H1 (cell line): ENCODE results near the gene EPB41L4B. TPM values are rescaled to one million over a fixed set of nuclear protein-coding genes. Genes with fewer than 3 reads are reported as not detected.

Source experiments
- CTCF ChIA-PET: fragments of 300-600 bp; sonication (Branson Sonifier 250); formaldehyde crosslinking; loops from one replicate; lab custom pipeline; 2021; ENCODE audit not compliant: partially characterized antibody; lab: Charles Lee
- POLR2A ChIA-PET: fragments of 300-600 bp; sonication (Branson Sonifier 250); formaldehyde crosslinking; loops from one replicate; lab custom pipeline; 2021; ENCODE audit warnings: inconsistent platforms; ENCODE audit not compliant: partially characterized antibody; lab: Charles Lee
- DNase-seq, 2 experiments: peaks; one replicate each; pipeline versions ENCODE4 v3.0.0 to v3.0.0-alpha.2; 2010 to 2022; ENCODE audit warnings: low spot score in 2 of 2, low read depth in 1 of 2, mixed read lengths in 1 of 2
- FAIRE-seq: peaks from 2 replicates; lab custom pipeline; 2011; peaks lifted over from hg19 to GRCh38; lab: Jason Lieb, UNC
- H2AFZ ChIP-seq: 2 replicates; pipeline ENCODE4 v1.8.1; 2012; ENCODE audit warnings: low read length, inconsistent platforms
- H2AK5ac ChIP-seq: 2 replicates; pipeline ENCODE4 v1.6.1; 2013; ENCODE audit warnings: low read depth, low read length
- H2BK120ac ChIP-seq: replicated peaks from 2 replicates; pipeline ENCODE3; 2013; ENCODE audit warnings: low read depth, low read length, inconsistent platforms
- H2BK12ac ChIP-seq: 2 replicates; pipeline ENCODE4 v1.6.1; 2013; ENCODE audit warnings: low read depth, low read length
- H2BK15ac ChIP-seq: 2 replicates; pipeline ENCODE4 v1.6.1; 2013; ENCODE audit warnings: low read length
- H2BK20ac ChIP-seq: 2 replicates; pipeline ENCODE4 v1.6.1; 2013; ENCODE audit warnings: low read length
- H2BK5ac ChIP-seq: 2 replicates; pipeline ENCODE4 v1.6.1; 2013; ENCODE audit warnings: low read depth, low read length
- H3K14ac ChIP-seq: 2 replicates; pipeline ENCODE4 v1.6.1; 2013; ENCODE audit warnings: inconsistent platforms; ENCODE audit not compliant: insufficient read length
- H3K18ac ChIP-seq: 2 replicates; pipeline ENCODE4 v1.6.1; 2013; ENCODE audit warnings: low read length; ENCODE audit errors: extremely low read depth
- H3K23ac ChIP-seq: 2 replicates; pipeline ENCODE4 v1.6.1; 2013; ENCODE audit warnings: inconsistent platforms; ENCODE audit not compliant: insufficient read length
- H3K23me2 ChIP-seq: 2 replicates; pipeline ENCODE4 v1.6.1; 2013; ENCODE audit warnings: low read depth, low read length
- H3K27ac ChIP-seq: 2 replicates; pipeline ENCODE4 v1.6.1; 2011; ENCODE audit warnings: low read depth, low read length, inconsistent platforms
- H3K27me3 ChIP-seq, 4 experiments: replicated peaks in 1 of 4; 1 replicate in 1 of 4; 2 replicates in 3 of 4; pipeline versions ENCODE4 v1.6.1 to v1.8.1; 2011 to 2013; ENCODE audit warnings: low read length in 3 of 4, mild to moderate bottlenecking in 3 of 4, inconsistent platforms in 2 of 4, mixed read lengths in 2 of 4, moderate library complexity in 1 of 4; ENCODE audit not compliant: control insufficient read depth in 3 of 4, insufficient read depth in 3 of 4; ENCODE audit errors: extremely low read depth in 1 of 4
- H3K36me3 ChIP-seq, 4 experiments: 2 replicates each; pipeline versions ENCODE4 v1.6.1 to v1.8.1; 2011 to 2013; ENCODE audit warnings: mild to moderate bottlenecking in 4 of 4, low read length in 3 of 4, moderate library complexity in 2 of 4, control low read depth in 1 of 4, inconsistent platforms in 1 of 4; ENCODE audit not compliant: insufficient read depth in 4 of 4, control insufficient read depth in 2 of 4
- H3K4ac ChIP-seq: replicated peaks from 2 replicates; pipeline ENCODE3; 2013; ENCODE audit warnings: low read length, low read depth, mixed read lengths, inconsistent platforms; ENCODE audit not compliant: insufficient read length
- H3K4me1 ChIP-seq, 4 experiments: replicated peaks in 1 of 4; 1 replicate in 1 of 4; 2 replicates in 3 of 4; pipeline versions ENCODE4 v1.6.1 to v1.8.1; 2011 to 2013; ENCODE audit warnings: low read length in 3 of 4, inconsistent platforms in 2 of 4, mixed read lengths in 1 of 4; ENCODE audit not compliant: insufficient read depth in 4 of 4, control insufficient read depth in 3 of 4
- H3K4me2 ChIP-seq, 2 experiments: 2 replicates each; pipeline versions ENCODE4 v1.6.1 to v1.8.1; 2011 to 2013; ENCODE audit warnings: low read depth in 2 of 2, low read length in 2 of 2, control low read depth in 1 of 2, inconsistent platforms in 1 of 2, mild to moderate bottlenecking in 1 of 2; ENCODE audit not compliant: insufficient read depth in 1 of 2
- H3K4me3 ChIP-seq, 4 experiments: fragments of 200-600, 300-600 bp in 1 of 4; sonication (generic), shearing (Covaris generic), sonication (Bioruptor Twin) in 1 of 4; 2 replicates each; pipeline versions ENCODE4 v1.5.1 to v1.8.1; 2011 to 2016; ENCODE audit warnings: low read length in 4 of 4, low read depth in 3 of 4, control low read depth in 2 of 4, inconsistent platforms in 2 of 4, mild to moderate bottlenecking in 2 of 4, mixed read lengths in 1 of 4, moderate library complexity in 1 of 4; ENCODE audit not compliant: insufficient read depth in 2 of 4; ENCODE audit errors: extremely low read depth in 1 of 4
- H3K56ac ChIP-seq: replicated peaks from 2 replicates; pipeline ENCODE3; 2013; ENCODE audit warnings: low read depth, mild to moderate bottlenecking, mixed read lengths, low read length, inconsistent platforms; ENCODE audit not compliant: insufficient read length
- H3K79me1 ChIP-seq: 2 replicates; pipeline ENCODE4 v1.6.1; 2013; ENCODE audit warnings: low read depth, low read length, control low read depth
- H3K79me2 ChIP-seq, 2 experiments: 2 replicates each; pipeline versions ENCODE4 v1.6.1 to v1.8.1; 2012 to 2013; ENCODE audit warnings: low read length in 2 of 2, mild to moderate bottlenecking in 2 of 2, inconsistent platforms in 1 of 2; ENCODE audit not compliant: insufficient read depth in 2 of 2, control insufficient read depth in 1 of 2
- H3K9ac ChIP-seq, 4 experiments: replicated peaks in 1 of 4; 1 replicate in 1 of 4; 2 replicates in 3 of 4; pipeline versions ENCODE4 v1.6.1 to v1.8.1; 2011 to 2013; ENCODE audit warnings: low read depth in 3 of 4, low read length in 3 of 4, control low read depth in 2 of 4, mild to moderate bottlenecking in 2 of 4, moderate library complexity in 2 of 4, inconsistent platforms in 1 of 4; ENCODE audit errors: extremely low read depth in 1 of 4
- H3K9me3 ChIP-seq, 2 experiments: 2 replicates each; pipeline versions ENCODE4 v1.6.1 to v1.8.1; 2012 to 2013; ENCODE audit warnings: mild to moderate bottlenecking in 2 of 2, moderate library complexity in 2 of 2, control low read depth in 1 of 2, inconsistent platforms in 1 of 2, low read depth in 1 of 2, low read length in 1 of 2, mixed read lengths in 1 of 2; ENCODE audit not compliant: insufficient read depth in 2 of 2
- H4K20me1 ChIP-seq, 2 experiments: replicated peaks in 1 of 2; 2 replicates each; pipeline versions ENCODE3 to v1.8.1; 2011 to 2013; ENCODE audit warnings: inconsistent platforms in 2 of 2, low read length in 2 of 2, mild to moderate bottlenecking in 1 of 2; ENCODE audit not compliant: insufficient read depth in 2 of 2, control insufficient read depth in 1 of 2
- H4K5ac ChIP-seq: 2 replicates; pipeline ENCODE4 v1.6.1; 2013; ENCODE audit warnings: low read length, low read depth, mixed read lengths, inconsistent platforms; ENCODE audit not compliant: insufficient read length
- H4K8ac ChIP-seq: 2 replicates; pipeline ENCODE4 v1.8.0; 2013; ENCODE audit warnings: mild to moderate bottlenecking, moderate library complexity, low read length, inconsistent platforms; ENCODE audit not compliant: insufficient read depth; ENCODE audit errors: extremely low read depth
- H4K91ac ChIP-seq: replicated peaks from 2 replicates; pipeline ENCODE3; 2013; ENCODE audit warnings: low read length, mixed read lengths, inconsistent platforms; ENCODE audit not compliant: insufficient read length
- HDAC2 ChIP-seq, 2 experiments: fragments of 300-600 bp in 1 of 2; sonication (generic) in 1 of 2; IDR thresholded peaks; 2 replicates each; pipeline ENCODE4 v1.6.1; 2011 to 2012; ENCODE audit warnings: low read depth in 2 of 2, low read length in 2 of 2, mild to moderate bottlenecking in 2 of 2, moderate library complexity in 2 of 2, borderline replicate concordance in 1 of 2, inconsistent platforms in 1 of 2
- HDAC6 ChIP-seq: IDR thresholded peaks from one replicate; pipeline ENCODE4 v1.7.1; 2012; ENCODE audit warnings: low read depth, mild to moderate bottlenecking, inconsistent platforms, low read length, moderate library complexity
- MAFK ChIP-seq: IDR thresholded peaks from 2 replicates; pipeline ENCODE4 v1.6.1; 2012; ENCODE audit warnings: low read depth, mild to moderate bottlenecking, improper control_type of control experiment, low read length
- POLR2A ChIP-seq, 2 experiments: IDR thresholded peaks; 1 replicate in 1 of 2; 2 replicates in 1 of 2; pipeline ENCODE4 v1.6.1; 2011; ENCODE audit warnings: low read depth in 2 of 2, low read length in 2 of 2, mild to moderate bottlenecking in 2 of 2; ENCODE audit errors: control extremely low read depth in 1 of 2
- POLR2AphosphoS5 ChIP-seq: IDR thresholded peaks from 2 replicates; pipeline ENCODE4 v1.6.1; 2011; ENCODE audit warnings: low read depth, low read length
- SAP30 ChIP-seq: fragments of 300-600 bp; sonication (generic); IDR thresholded peaks from 2 replicates; pipeline ENCODE4 v1.7.1; 2012; ENCODE audit warnings: low read length, moderate library complexity, mild to moderate bottlenecking, inconsistent platforms; ENCODE audit not compliant: insufficient read depth, insufficient replicate concordance
- SP1 ChIP-seq: IDR thresholded peaks from 2 replicates; pipeline ENCODE4 v1.6.1; 2011; ENCODE audit warnings: low read depth, low read length
- TBP ChIP-seq: IDR thresholded peaks from 2 replicates; pipeline ENCODE4 v1.6.1; 2011; ENCODE audit warnings: low read depth, low read length, improper control_type of control experiment
- YY1 ChIP-seq: IDR thresholded peaks from 2 replicates; pipeline ENCODE4 v1.6.1; 2011; ENCODE audit warnings: low read depth, mild to moderate bottlenecking, low read length
- WGBS, 2 experiments: shearing (Covaris generic) in 1 of 2; methylation state at CpG; one replicate each; pipeline versions ENCODE4 v1.1.6 to v1.1.7; 2013 to 2015; ENCODE audit warnings: low lambda C conversion rate in 2 of 2, mixed read lengths in 2 of 2, inconsistent platforms in 1 of 2, low coverage in 1 of 2, missing lambda C conversion rate in 1 of 2; ENCODE audit not compliant: insufficient replicate concordance in 2 of 2, insufficient coverage in 1 of 2, insufficient read length in 1 of 2; ENCODE audit errors: extremely low coverage in 1 of 2, missing lambda C conversion rate in 1 of 2; 5-methylcytosine and 5-hydroxymethylcytosine counted together
- polyA plus RNA-seq, 7 experiments: library from polyadenylated mRNA; depleted of rRNA in 3 of 7; stranded (reverse) in 5 of 7; unstranded in 2 of 7; fragments of >200 nt in 5 of 7; fragments of 200-250 nt in 2 of 7; gene quantifications; 1 replicate in 5 of 7; 2 replicates in 1 of 7; 4 replicates in 1 of 7; pipeline versions ENCODE4 v1.2.1 to v1.2.3, GENCODE V29; 2011 to 2013; ENCODE audit warnings: missing spikeins in 2 of 7, mixed read lengths in 2 of 7
- total RNA-seq: library from RNA; stranded (reverse); fragmentation: NEBNext Ultra II Directional; extraction: Animal tissue kit (Norgen Biotek cat#: 25700); gene quantifications from 2 replicates; pipeline ENCODE4 v1.2.1, GENCODE V29; 2021

Gene EPB41L4B
- total and polyA plus RNA-seq, 2 of the 8 experiments (the other 6 are each of a cell fraction or from before 2014, with no cell fraction given) = 11.9 to 25.0 TPM

GRCh38 chr9:109270971-109271925 lies 49.6 kb downstream of the EPB41L4B start:
- H3K27ac ChIP-seq = no peak overlapping the region
- H2BK5ac ChIP-seq = no peak overlapping the region
- 0 out of 4 replicates have a peak overlapping the region, but pooled peaks of 1 of the 2 experiments have one; percentile 19 for H3K4me2 ChIP-seq
- POLR2A ChIA-PET = interaction anchor here (1.1 to 1.6 kb wide), 2 partner anchors 32 to 48 kb away, joined by 3 to 6 read pairs; no protein-coding TSS in a partner anchor
- no peak overlapping the region for H3K14ac ChIP-seq
- no peak overlapping the region for H2BK15ac ChIP-seq
- H3K4ac ChIP-seq = no peak overlapping the region
- no peak overlapping the region for H3K18ac ChIP-seq
- no peak for DNase-seq
- H3K79me2 ChIP-seq = no peaks in the 10 kb centered on the region; a peak in 1 of 4 replicates
- peaks cover 0 to 6% (median 4%) of the 10 kb centered on the region in 4 experiments; a peak in 4 of 8 replicates for H3K36me3 ChIP-seq
- no peak overlapping the region for H3K9ac ChIP-seq
- H3K23me2 ChIP-seq = no peaks in the 10 kb centered on the region
- no peak overlapping the region for H4K91ac ChIP-seq
- no peaks in the 10 kb centered on the region for H3K9me3 ChIP-seq
- no peak overlapping the region for H4K8ac ChIP-seq
- no peak for FAIRE-seq
- no peak overlapping the region for H3K56ac ChIP-seq
- no peak for TF ChIP-seq SAP30
- TF ChIP-seq POLR2A (IDR thresholded peaks at IDR 0.05; ENCODE audit: control extremely low read depth in 1 of 2, low read depth in 2 of 2, low read length in 2 of 2) = no peak
- TF ChIP-seq HDAC2 (IDR thresholded peaks at IDR 0.05; ENCODE audit: borderline replicate concordance in 1 of 2, low read depth in 2 of 2, low read length in 2 of 2) = no peak
- no peak for TF ChIP-seq SP1
- TF ChIP-seq YY1 = no peak
- TF ChIP-seq POLR2AphosphoS5 = no peak
- no peak for TF ChIP-seq HDAC6
- no peak for TF ChIP-seq MAFK
- no peak for TF ChIP-seq TBP
- H2AFZ ChIP-seq = no peak overlapping the region
- no peaks in the 10 kb centered on the region; a peak in 1 of 7 replicates for H3K27me3 ChIP-seq
- no peaks in the 10 kb centered on the region; the same call in 1 of the 2 replicates for H3K79me1 ChIP-seq
- H2BK20ac ChIP-seq = no peak overlapping the region
- WGBS, 2 experiments = 87% methylated on average over 15 of the region's 15 CpGs; no CpG with 5 or more reads in 1 of the 2 experiments
- H3K4me3 ChIP-seq = no peak overlapping the region
- H2AK5ac ChIP-seq = no peak overlapping the region
- peaks cover 0 to 4% (median 4%) of the 10 kb centered on the region in 4 experiments; a peak in 6 of 7 replicates for H3K4me1 ChIP-seq
- H2BK120ac ChIP-seq = no peak overlapping the region
- no peak overlapping the region for H3K23ac ChIP-seq
- no peak overlapping the region for H2BK12ac ChIP-seq
- no peak overlapping the region for H4K5ac ChIP-seq
- H4K20me1 ChIP-seq = peaks cover 2 to 3% of the 10 kb centered on the region in 2 experiments
- CTCF ChIA-PET = interaction anchor here (0.6 to 1.9 kb wide), 5 partner anchors 13 to 141 kb away, joined by 3 to 7 read pairs (median 4); no protein-coding TSS in a partner anchor
